Fibroblast of the conjunctiva (primary cell): ENCODE results near the gene SLF2.
A peak's percentile ranks its signal among the peaks of the same experiment; 100 is the strongest.

ENCODE experiments used
- DNase-seq: peaks from one replicate; pipeline ENCODE4 v3.0.0-alpha.2; 2010; ENCODE audit warnings: low read depth

The SLF2 gene

DNA sequence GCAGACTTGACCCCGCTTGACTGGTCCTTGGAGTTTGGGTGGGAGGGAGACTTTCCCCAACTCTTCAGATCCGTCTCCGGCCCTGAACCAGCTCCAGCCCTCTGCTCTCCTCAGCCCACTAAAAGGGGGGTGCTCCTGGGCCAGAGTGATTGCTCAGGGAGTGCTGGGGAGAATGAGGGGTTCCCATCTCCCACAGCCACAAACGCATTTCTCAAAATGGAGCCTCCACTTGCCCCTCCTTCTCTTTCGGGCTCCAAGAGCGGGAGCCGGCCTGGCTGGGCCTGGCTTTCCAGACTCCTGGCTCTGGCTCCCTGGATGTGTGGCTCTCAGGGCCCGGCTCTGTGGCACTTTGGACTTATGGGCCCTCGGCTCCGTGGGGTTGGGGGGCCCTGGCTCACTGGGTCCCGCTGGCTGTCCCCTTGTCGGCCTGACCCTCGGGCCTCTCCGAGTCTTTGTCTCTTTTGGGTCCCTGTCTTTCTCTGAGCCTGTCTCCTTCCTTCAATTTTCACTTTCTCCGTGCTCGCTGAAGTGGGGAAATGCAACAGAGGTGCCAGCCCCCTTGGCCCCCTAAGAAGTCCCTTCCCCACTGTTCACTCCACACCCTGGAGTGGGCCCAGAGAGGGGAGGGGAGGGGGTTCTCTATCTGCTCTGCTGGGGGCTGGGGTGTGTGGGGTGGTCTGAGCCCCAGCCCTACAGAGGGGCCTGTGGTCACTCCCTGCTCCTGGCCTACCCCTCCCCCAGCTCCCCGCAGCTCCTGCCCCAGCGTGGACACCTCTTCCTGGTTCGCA lies 87.6 kb downstream of the SLF2 start:
- DNase-seq: no peak

DNA sequence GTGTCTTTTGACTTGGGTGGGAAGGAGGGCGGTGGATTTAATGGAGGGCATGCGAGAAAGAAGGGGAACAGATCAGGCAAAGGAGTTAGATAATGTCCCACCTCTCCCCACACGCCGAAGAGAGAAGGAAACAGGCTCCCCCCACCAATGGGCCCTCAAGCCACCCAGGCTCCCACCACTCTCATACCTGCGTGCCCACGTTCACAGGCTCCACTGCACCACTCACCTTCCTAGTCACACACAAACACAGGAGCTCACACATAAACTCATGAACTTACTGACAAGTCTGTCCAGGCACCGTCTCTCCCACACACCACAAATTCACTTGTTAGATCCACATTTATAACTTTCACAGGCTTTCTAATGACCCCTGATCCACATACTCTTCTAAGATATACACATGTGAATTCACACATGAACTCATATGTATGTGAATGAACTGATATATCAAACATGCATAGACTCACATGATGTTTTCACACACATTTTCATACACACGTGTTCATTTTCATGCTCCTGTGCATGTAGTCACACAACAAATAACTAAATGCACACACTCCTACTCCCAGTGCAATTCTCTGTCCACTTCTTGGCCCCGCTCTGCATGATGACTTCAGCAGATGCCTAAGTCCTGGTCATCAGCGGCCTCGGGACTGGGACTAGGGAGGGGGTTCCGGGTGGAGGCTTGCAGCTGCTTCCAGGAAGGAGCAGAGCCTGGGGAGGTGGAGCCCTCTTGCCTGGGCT lies 88.3 kb downstream of the SLF2 start:
- peak; percentile 77 for DNase-seq

DNA sequence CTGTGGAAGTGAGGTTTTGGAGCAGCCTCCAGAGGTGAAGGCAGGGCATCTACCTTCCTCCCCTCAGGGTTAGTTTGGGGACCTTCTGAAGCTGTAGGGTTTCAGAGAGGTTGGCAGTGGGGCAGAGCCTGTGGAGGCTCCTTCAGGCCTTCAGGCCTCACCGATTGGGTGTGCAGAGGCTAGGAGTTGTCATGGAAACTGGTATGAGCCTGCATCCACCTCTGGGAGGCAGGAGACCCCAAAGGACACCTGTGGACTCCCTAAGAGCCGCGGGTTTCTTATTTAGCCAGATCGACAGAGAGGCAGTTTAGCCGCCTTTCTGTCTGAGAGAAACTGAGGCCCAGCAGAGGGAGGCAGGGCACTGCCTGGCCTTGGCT lies 88.9 kb downstream of the SLF2 start:
- DNase-seq: no peak

DNA sequence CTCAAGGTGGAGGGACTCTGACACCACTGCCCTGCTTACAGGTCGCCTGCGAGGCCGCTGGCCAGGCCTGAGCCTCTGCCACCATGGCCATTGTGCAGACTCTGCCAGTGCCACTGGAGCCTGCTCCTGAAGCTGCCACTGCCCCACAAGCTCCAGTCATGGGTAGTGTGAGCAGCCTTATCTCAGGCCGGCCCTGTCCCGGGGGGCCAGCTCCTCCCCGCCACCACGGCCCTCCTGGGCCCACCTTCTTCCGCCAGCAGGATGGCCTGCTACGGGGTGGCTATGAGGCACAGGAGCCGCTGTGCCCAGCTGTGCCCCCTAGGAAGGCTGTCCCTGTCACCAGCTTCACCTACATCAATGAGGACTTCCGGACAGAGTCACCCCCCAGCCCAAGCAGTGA lies 89.7 kb downstream of the SLF2 start:
- DNase-seq: no peak

DNA sequence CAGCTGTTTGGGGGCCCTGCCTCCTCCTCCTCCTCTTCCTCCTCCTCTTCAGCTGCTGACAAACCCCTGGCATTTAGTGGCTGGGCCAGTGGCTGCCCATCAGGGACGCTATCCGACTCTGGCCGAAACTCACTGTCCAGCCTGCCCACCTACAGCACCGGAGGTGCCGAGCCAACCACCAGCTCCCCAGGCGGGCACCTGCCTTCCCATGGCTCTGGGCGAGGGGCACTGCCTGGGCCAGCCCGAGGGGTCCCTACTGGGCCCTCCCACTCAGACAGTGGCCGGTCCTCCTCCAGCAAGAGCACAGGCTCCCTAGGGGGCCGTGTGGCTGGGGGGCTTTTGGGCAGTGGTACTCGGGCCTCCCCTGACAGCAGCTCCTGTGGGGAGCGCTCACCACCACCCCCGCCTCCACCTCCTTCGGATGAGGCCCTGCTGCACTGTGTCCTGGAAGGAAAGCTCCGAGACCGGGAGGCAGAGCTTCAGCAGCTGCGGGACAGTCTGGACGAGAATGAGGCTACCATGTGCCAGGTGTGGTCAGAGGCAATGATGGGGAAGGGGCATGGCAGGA lies 91.0 kb downstream of the SLF2 start:
- DNase-seq: no peak

DNA sequence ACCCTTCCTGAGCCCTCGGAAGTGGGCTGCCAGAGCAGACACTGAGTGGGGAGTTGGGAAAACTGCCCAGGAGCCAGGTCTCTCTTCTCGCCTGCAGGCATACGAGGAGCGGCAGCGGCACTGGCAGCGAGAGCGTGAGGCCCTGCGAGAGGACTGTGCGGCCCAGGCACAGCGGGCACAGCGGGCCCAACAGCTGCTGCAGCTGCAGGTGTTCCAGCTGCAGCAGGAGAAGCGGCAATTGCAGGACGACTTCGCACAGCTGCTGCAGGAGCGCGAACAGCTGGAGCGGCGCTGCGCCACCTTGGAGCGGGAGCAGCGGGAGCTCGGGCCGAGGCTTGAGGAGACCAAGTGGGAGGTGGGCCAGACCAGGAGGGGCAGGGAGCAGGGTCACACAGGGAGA lies 92.6 kb downstream of the SLF2 start:
- no peak for DNase-seq

DNA sequence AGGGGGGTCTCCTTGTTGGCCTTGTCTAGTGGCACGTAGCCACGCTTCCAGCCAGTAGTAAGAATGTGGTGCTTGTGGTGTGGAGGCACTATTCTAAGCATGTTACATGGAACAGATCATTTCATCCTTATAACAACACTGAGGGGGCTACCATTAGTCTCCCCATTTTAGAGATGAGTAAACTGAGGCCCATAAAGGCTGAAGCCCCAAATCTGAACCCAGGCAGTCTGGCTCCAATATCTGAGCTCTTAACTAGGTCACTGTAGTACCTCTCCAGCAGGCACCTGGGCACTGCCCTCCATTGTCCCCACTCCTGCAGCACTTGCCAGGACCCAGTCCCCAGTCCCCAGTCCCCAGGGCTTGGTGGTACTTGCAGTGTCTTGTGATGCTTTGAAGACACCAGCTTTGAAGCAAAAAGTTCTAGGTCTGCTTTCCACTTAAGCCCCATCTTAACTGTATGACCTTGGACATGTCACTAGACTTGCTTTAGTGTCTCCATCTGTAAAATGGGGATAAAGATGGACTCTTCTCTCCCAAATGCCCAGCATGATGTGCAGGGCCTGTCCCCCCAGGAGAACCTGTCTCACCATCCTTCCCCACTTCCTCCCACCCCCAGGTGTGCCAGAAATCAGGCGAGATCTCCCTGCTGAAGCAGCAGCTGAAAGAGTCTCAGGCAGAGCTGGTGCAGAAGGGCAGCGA lies 93.3 kb downstream of the SLF2 start:
- no peak for DNase-seq

DNA sequence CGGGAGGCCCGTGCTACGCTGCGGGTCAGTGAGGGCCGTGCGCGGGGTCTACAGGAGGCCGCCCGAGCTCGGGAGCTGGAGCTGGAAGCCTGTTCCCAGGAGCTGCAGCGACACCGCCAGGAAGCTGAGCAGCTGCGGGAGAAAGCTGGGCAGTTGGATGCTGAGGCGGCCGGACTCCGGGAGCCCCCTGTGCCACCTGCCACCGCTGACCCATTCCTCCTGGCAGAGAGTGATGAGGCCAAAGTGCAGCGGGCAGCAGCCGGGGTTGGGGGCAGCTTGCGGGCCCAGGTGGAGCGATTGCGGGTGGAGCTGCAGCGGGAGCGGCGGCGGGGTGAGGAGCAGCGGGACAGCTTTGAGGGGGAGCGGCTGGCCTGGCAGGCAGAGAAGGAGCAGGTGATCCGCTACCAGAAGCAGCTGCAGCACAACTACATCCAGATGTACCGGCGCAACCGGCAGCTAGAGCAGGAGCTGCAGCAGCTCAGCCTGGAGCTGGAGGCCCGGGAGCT lies 93.9 kb downstream of the SLF2 start:
- DNase-seq: no peak

DNA sequence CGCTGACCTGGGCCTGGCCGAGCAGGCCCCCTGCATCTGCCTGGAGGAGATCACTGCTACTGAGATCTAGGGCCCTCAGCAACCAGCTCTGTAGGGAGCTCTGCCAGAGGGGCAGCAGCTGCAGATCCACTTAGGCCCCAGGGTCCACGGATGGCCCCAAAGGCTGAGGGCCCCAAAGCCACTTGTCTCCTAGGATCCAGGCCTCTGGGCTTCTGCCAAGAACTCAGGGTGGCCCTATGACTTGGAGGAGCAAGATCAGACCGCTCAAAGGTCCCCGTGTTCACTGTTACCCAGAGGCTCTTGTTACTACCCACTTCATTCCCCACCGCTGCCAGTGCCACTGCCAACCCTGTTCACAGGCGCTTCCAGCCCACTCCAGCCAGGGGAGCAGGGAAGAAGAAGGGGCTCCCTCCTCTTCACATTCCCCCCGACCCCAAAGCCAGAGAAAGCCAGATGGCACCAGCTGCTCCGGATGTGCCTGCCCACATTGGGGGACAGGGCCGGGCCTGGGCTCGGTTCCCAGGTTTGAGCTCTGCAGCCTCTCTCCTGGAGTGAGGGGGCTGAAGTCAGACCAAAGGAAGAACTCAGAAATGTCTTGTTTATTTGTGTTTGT lies 94.4 kb downstream of the SLF2 start:
- DNase-seq: no peak

DNA sequence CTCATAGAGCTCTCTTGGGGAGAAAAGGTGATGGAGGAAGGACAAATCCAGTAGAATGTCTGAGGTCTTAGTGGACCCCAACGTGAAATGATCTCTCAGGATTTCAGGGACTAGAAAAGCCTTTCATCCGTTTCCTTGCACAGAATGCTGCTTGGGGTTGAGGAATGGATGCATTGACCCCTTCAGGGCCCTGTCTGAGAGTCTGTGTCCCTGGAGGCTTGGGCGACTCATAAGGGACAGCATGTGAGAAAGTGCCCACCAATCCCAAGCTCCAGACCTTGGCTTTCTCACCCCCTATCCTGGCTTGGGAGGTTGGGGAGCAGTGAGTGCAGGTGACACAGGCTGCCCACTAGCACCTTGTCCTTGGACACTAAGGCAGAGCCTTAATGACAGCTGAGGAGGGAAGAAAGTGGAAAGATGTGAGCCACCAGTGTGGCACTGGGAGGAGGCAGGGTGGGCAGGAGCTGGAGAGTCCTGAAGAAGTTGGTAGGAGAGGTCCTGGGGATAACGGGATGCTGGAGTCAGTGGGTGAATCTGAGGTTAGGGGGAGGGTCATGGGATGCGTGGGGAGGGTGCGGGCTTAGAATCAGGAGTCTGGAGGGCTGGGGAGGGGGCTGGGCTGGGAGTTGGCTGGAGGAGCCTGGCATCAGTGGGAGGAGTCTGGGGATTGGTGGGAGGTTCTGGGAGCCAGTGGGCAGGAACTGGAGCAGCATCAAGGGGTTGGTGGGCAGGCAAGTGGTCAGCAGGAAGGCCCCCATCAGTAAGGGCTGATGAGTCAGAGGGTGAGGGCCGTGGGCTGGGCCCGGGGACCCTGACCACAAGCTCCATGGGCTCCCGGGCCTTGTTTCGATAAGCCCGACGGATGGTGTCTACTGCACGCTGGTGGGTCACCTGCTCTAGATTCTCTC lies 95.4 kb downstream of the SLF2 start:
- DNase-seq: no peak

DNA sequence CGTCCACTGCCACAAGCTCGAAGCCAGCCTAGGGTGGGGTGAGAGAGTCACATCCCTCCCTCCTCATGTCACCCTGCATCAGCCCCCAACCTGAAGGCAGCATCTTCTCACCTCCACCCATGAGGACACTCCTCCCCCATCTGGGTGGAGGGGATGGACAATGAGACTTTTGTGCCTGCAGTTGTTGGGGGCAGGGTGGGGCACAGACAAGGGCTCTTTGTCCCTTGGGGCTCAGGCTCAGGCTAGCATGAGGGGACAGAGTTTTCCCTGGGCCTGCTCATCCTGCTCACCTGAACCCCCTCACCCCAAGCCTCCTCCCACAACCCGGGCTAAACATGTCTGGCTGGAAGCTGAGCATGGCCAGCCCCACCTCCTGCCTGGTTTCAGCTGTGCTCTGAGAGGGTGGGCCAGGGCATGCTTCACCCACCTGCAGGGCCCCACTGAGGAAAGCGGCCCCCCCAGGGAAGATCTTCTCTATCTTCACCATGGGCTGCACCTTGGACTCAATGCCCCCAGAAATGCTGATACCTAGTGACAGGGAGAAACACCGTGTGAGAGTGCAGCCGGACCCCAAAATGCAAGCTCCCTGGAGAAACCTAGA lies 96.2 kb downstream of the SLF2 start:
- DNase-seq: no peak

DNA sequence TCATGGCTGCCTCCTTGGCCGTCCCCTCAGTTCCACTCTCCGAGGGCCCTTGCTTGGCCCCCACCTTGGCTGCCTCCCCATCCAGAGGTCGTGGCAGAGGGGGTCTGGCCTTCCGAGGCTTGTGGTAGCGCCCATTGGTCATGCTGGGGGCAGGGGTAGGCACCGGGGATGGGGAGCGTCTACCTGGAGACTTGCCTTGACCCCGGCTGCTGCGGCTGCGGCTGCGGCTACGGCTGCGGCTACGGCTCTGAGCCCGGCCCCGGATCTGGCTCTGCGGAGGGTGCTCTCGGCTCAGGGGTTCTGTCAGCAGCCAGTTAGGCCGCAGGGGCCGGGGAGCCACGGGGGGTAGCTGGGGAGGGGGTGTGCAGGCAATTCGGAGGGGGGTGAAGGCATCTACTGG lies 97.6 kb downstream of the SLF2 start:
- no peak for DNase-seq

DNA sequence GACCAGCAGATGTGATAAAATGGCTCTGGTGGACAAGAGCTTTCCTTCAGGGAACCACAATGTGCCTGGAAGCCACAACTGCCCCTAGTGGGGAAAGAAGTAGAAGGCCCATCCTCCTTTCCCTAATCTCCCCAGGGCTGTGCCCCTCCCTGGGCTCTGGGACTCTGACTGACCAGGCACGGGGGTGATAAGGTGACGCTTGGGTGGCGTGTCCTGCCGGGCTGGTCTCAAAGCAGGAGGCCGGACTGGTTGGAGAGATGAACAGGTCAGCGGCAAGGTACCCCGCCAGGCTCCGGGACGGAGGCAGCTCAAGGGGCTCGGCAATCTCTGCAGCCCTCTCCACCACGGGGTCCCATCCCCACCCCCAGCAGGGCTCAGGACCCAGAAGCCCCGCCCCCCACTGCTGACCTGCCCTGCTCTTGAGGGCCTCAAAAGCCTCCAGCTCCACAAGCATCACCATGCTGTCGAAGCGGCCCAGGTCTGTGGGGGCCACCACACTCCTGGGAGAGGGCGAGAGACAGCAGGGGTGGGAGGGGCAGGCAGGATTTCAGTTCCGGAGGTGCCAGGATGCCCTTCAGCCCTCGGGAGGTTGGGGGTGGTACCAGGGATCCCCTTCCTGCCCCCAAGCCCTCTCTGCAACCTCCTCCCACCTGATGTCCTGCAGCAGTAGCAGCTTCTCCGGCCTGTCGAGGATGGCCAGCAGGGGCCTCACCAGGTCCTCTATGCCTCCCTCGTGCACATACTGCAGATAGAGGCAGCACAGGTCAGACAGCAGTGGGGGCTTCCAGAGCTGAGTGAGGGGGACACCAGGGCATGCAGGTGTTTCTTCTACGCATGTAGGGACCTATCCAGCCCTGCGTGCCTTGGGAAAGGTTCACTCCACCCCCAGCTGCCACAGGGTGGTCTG lies 99.0 kb downstream of the SLF2 start:
- DNase-seq: no peak

DNA sequence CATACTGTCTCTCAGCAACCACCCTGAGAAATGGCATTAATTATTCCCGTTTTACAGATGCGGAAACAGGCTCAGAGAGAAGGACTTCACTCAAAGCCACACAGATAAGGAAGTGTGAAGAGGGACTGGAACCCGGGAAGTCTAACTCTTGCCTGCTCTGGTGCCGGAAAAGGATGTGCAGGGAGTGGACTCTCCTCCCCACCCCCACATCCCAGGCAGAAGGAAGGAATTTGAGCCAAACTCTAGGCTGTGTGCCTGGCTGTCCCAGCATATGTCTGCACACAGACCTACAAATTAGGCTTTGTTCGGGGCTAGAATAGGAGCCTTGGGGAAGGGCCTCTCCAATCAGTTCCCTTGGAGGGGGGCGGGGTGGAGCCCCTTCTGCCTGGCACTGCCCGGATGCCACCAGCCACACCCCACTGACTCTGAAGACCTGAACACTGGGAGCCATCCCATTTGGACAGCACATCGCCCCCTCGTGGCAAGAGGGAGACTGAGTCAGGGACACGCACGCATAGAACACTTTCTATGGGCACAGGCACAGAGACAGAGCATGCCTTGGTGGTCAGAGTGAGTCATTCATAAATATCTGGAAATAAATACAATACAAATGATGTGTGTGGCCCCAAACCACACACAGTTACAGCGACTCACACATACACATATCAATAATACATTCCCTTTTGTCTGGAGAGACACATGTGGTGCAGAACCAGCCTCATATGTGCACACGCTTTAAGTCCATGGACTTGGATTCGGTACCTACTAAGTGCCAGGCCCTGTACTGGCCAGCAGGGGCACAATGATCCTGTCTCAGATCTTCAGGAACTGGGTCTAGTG lies 100.0 kb downstream of the SLF2 start:
- peak; percentile 83 for DNase-seq

DNA sequence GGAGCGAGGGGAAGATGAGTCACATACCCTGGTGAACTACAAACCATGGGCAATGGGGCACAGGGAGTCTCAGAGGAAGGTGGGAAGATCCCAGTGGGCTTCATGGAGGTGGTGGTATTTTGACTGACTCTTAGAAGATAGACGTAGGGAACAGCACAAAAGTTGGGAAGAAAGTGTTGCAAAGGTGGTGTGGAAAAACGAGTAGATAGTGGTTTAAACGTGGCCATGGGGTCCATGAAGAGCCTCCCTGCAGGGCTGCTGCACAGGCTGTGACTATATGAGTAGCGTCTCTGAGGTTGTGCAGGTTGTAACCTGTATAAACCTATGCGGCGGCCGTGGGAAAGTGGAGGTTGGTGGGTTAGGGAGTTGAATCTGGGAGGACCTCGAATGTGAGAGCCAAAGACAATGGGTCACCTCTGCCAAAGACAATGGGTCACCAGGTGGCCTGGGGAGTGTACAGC lies 100.6 kb downstream of the SLF2 start:
- DNase-seq: no peak

DNA sequence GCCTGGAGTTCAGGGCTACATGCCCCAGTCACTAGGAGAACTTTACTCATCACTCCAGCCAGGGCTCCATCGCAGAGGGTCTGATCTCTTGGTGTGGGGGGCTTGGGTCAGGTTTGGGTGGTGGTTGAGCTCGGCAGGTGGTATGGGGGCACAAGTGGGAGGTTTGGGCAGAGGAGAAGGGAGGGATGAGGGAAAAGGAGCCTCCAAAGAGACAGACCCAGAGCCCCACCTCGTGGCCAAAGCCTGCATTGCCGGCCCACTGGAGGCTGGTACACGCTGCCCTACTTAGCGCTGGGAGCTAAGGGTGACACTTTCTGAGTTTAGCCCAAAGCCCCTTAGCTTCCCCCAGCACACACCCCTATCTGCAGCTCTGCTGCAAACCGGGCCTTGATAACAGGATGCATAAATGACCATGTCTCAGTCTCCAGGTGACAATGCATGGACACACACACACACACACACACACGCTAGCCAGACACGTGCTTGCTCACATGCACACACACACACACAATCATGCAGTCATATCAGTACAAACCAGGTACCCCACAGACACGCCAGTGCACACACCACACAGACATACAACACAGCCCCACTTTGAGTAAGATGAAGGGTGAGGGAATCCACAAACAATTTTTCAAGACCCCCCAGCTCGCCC lies 101.6 kb downstream of the SLF2 start:
- DNase-seq: no peak
